GM12891 (cell line): ENCODE results near the gene THSD4.

Experiments
- POLR2A ChIP-seq: IDR thresholded peaks from 2 replicates; pipeline ENCODE4 v1.6.1; 2011; ENCODE audit warnings: low read depth, low read length, control low read depth
- POLR2AphosphoS5 ChIP-seq: IDR thresholded peaks from 2 replicates; pipeline ENCODE4 v1.6.1; 2011; ENCODE audit warnings: low read depth, low read length, control low read depth
- TAF1 ChIP-seq: IDR thresholded peaks from 2 replicates; pipeline ENCODE4 v1.6.1; 2011; ENCODE audit warnings: low read depth, low read length, control low read depth

- TF ChIP-seq POLR2A (no peak), POLR2AphosphoS5 (no peak), TAF1 (no peak)
Measured at GRCh38 chr15:71431343-71432336, 316.4 kb downstream of the THSD4 start.
